K562 (cell line): ENCODE data around the gene KPNA3. TPM values are rescaled to one million over a fixed set of nuclear protein-coding genes. Genes with fewer than 3 reads are reported as not detected.

Source experiments
- ATAC-seq: fragments of 200-7000 bp; cut with Tn5 transposase; 3 replicates; pipeline ENCODE4 v1.9.1; 2020; ENCODE audit warnings: moderate library complexity
- BruUV-seq: library from RNA; stranded (reverse); fragments of 400-500 nt; replicated peaks from 2 replicates; lab custom pipeline; 2021; lab: Mats Ljungman, UMichigan
- CTCF ChIA-PET: fragments of 300-600 bp; formaldehyde crosslinking; extraction: SDS; loops from one replicate; lab custom pipeline; 2021; ENCODE audit warnings: low intra/inter-chr PET ratio; lab: Yijun Ruan, JAX
- POLR2A ChIA-PET: fragments of 300-600, 350-650 bp; sonication (Branson Sonifier 250); formaldehyde crosslinking; extraction: SDS; loops from one replicate; lab custom pipeline; 2021; ENCODE audit warnings: antibody characterized with exemption, inconsistent platforms; lab: Yijun Ruan, JAX
- DNase-seq, 4 experiments: peaks; one replicate each; pipeline versions ENCODE4 v3.0.0 to v3.0.0-alpha.2; 2011 to 2018; ENCODE audit warnings: low spot score in 3 of 4, mixed read lengths in 3 of 4; ENCODE audit errors: extremely low read depth in 1 of 4
- FAIRE-seq: peaks from 2 replicates; lab custom pipeline; 2011; peaks lifted over from hg19 to GRCh38; lab: Jason Lieb, UNC
- H2AFZ ChIP-seq: 2 replicates; pipeline ENCODE4 v1.6.0; 2011; ENCODE audit warnings: low read depth, low read length, control low read depth, inconsistent platforms
- H3K27ac ChIP-seq: fragments of 200-600 bp; 3 replicates; pipeline ENCODE4 v1.8.0; 2011; ENCODE audit warnings: low read depth, mild to moderate bottlenecking, control low read depth, inconsistent platforms, low read length, moderate library complexity, mixed read lengths; ENCODE audit errors: extremely low read depth
- H3K27me3 ChIP-seq, 2 experiments: fragments of 300-600 bp in 1 of 2; 2 replicates in 1 of 2; 3 replicates in 1 of 2; pipeline versions ENCODE4 v1.6.0 to v1.8.0; 2011; ENCODE audit warnings: inconsistent platforms in 2 of 2, low read length in 2 of 2, mild to moderate bottlenecking in 1 of 2, mixed read lengths in 1 of 2, moderate library complexity in 1 of 2; ENCODE audit not compliant: control insufficient read depth in 2 of 2, insufficient read depth in 2 of 2
- H3K36me3 ChIP-seq: fragments of 300-600 bp; 3 replicates; pipeline ENCODE4 v1.8.0; 2011; ENCODE audit warnings: mild to moderate bottlenecking, low read length, inconsistent platforms; ENCODE audit not compliant: control insufficient read depth, insufficient read depth
- H3K4me1 ChIP-seq, 2 experiments: fragments of 200-600 bp in 1 of 2; replicated peaks in 1 of 2; 2 replicates in 1 of 2; 3 replicates in 1 of 2; pipeline versions ENCODE4 v1.5.1 to v1.8.0; 2011; ENCODE audit warnings: inconsistent platforms in 2 of 2, low read length in 2 of 2, mild to moderate bottlenecking in 1 of 2, mixed read lengths in 1 of 2, moderate library complexity in 1 of 2; ENCODE audit not compliant: control insufficient read depth in 2 of 2, insufficient read depth in 2 of 2
- H3K4me2 ChIP-seq: 2 replicates; pipeline ENCODE4 v1.6.1; 2011; ENCODE audit warnings: low read length, control low read depth, inconsistent platforms, mixed read lengths; ENCODE audit not compliant: insufficient read depth
- H3K4me3 ChIP-seq: fragments of 200-600 bp; sonication (generic), shearing (Covaris generic); 2 replicates; pipeline ENCODE4 v1.5.1; 2016; ENCODE audit warnings: control low read depth, inconsistent platforms
- H3K79me2 ChIP-seq: fragments of 200-600 bp; 3 replicates; pipeline ENCODE4 v1.8.0; 2011; ENCODE audit warnings: low read length, inconsistent platforms; ENCODE audit not compliant: control insufficient read depth, insufficient read depth
- H3K9ac ChIP-seq, 2 experiments: 2 replicates each; pipeline versions ENCODE4 v1.6.0 to v1.6.1; 2011; ENCODE audit warnings: low read depth in 2 of 2, low read length in 2 of 2, control low read depth in 1 of 2, inconsistent platforms in 1 of 2, mild to moderate bottlenecking in 1 of 2, mixed read lengths in 1 of 2; ENCODE audit not compliant: insufficient read depth in 1 of 2
- H3K9me1 ChIP-seq: one replicate; pipeline ENCODE4 v1.6.0; 2011; ENCODE audit warnings: inconsistent platforms, mild to moderate bottlenecking, low read length, moderate library complexity; ENCODE audit not compliant: control insufficient read depth, insufficient read depth
- H3K9me3 ChIP-seq: replicated peaks from 2 replicates; pipeline ENCODE4 v1.5.1; 2011; ENCODE audit warnings: low read depth, low read length, inconsistent platforms; ENCODE audit not compliant: control insufficient read depth, insufficient read depth
- H4K20me1 ChIP-seq: replicated peaks from 2 replicates; pipeline ENCODE4 v1.6.1; 2011; ENCODE audit warnings: low read length, inconsistent platforms, mixed read lengths; ENCODE audit not compliant: control insufficient read depth, insufficient read depth
- FOXO4 ChIP-seq: fragments of 450-650 bp; formaldehyde crosslinking; IDR thresholded peaks from 2 replicates; pipeline ENCODE4 v1.4.0; 2020; ENCODE audit warnings: mild to moderate bottlenecking, moderate library complexity
- MNT ChIP-seq, 2 experiments: fragments of 450-650 bp; conservative IDR thresholded peaks; 2 replicates each; pipeline ENCODE4 v1.6.1; 2017; ENCODE audit warnings: mild to moderate bottlenecking in 2 of 2, moderate library complexity in 2 of 2
- SP2 ChIP-seq: IDR thresholded peaks from 2 replicates; pipeline ENCODE4 v1.6.1; 2011; ENCODE audit warnings: mild to moderate bottlenecking, low read depth, low read length, moderate library complexity; ENCODE audit not compliant: poor library complexity, severe bottlenecking; ENCODE audit errors: extremely low read depth
- ZNF121 ChIP-seq: sonication (generic); formaldehyde crosslinking; conservative IDR thresholded peaks from 2 replicates; pipeline ENCODE4 v1.8.0; 2022; ENCODE audit warnings: missing genetic modification reagents
- ZNF316 ChIP-seq: fragments of 450-650 bp; IDR thresholded peaks from 2 replicates; pipeline ENCODE4 v1.6.1; 2016
- WGBS: fragments of 100-300 bp; shearing (Covaris generic); methylation state at CpG from one replicate; pipeline ENCODE4 v1.1.6; 2016; ENCODE audit warnings: low coverage, mixed read lengths; ENCODE audit not compliant: insufficient coverage; ENCODE audit errors: missing lambda C conversion rate; 5-methylcytosine and 5-hydroxymethylcytosine counted together
- in situ Hi-C: fragments of 300-500 bp; cut with MboI; formaldehyde crosslinking; loops from 4 replicates; pipeline ENCODE4 v1.15.0; 2018; ENCODE audit warnings: inconsistent platforms, mixed read lengths
- intact Hi-C: fragments of 100-400 bp; cut with micrococcal nuclease; formaldehyde crosslinking; loops from 2 replicates; pipeline ENCODE4 v1.14.2; 2022
- polyA plus RNA-seq, 8 experiments: library from polyadenylated mRNA; depleted of rRNA in 4 of 8; stranded (reverse) in 5 of 8; unstranded in 3 of 8; fragments of >200 nt; fragmentation: Nextera tagmentation in 2 of 8; fragmentation: Illumina TruSeq in 1 of 8; extraction: Ambion mirVana in 2 of 8; extraction: Trizol in 1 of 8; gene quantifications; 2 replicates each; pipeline versions ENCODE4 v1.2.1 to v1.2.3, GENCODE V29; 2011 to 2014; ENCODE audit warnings: inconsistent platforms in 1 of 8, missing spikeins in 1 of 8
- total RNA-seq, 7 experiments: library from RNA; depleted of rRNA in 6 of 7; stranded (reverse); fragments of >200 nt in 6 of 7; fragmentation: Illumina TruSeq in 2 of 7; extraction: Trizol in 2 of 7; gene quantifications; 2 replicates each; pipeline versions ENCODE4 v1.2.1 to v1.2.3, GENCODE V29; 2011 to 2021; ENCODE audit warnings: low replicate concordance in 1 of 7
- TF ChIP-seq, protein P1 (sequence below): fragments of 250-450 bp; sonication (Bioruptor Pico); IDR thresholded peaks from 2 replicates; pipeline ENCODE4 v1.4.0; 2020; ENCODE audit warnings: mild to moderate bottlenecking

KPNA3 gene
- total and polyA plus RNA-seq, 9 of the 15 experiments (the other 6 are each of a cell fraction or from before 2014, with no cell fraction given) = 8.5 to 23.4 (median 15.7) TPM

DNA sequence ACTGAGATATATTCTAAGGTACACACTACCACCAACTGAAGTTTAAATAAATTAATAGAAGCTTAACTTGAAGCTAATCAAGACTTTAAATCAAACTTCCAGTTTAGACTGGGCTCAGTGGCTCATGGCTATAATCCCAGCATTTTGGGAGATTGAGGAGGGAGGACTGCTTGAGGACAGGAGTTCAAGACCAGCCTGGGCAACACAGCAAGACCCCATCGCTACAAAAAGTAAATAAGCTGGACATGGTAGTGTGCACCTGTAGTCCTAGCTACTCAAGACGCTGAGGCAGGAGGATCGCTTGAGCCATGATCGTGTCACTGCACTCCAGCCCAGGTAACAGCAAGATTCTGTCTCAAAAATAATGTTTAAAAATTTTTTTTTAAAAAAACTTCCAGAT lies 8.6 kb downstream of the KPNA3 start:
- in situ Hi-C loops = no loop called here
- CTCF ChIA-PET = no interaction called here

DNA sequence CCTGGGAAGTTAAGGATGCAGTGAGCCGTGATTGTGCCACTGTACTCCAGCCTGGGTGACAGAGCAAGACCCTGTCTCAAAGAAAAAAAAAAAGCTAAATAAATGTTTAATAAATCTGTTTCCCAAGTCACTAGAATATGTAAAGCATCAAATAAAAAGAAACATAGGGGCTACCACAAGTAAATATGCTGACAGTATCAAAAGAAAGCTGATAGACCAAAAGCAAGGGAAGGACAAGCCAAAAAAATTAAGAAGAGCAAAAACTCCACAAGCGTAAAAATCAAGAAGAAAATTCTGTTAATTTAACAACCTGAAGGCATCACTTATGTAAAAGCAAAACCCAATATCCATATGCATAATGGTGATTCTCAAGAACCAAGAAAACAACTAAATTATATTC lies 9.7 kb downstream of the KPNA3 start:
- Histone ChIP-seq H3K27me3 (no peaks in the 10 kb centered on the region), H3K9ac (no peak overlapping the region), H3K9me1 (no peaks in the 10 kb centered on the region), H2AFZ (no peak overlapping the region), H3K36me3 (no peaks in the 10 kb centered on the region; the same call in 2 of the 3 replicates), H3K4me2 (no peak overlapping the region), H4K20me1 (peaks cover 18% of the 10 kb centered on the region; the same call in 1 of the 2 replicates), H3K27ac (no peak overlapping the region), H3K4me3 (no peak overlapping the region), H3K79me2 (peaks cover 91% of the 10 kb centered on the region), H3K9me3 (no peaks in the 10 kb centered on the region)
- 100% methylated on average over 1 of the region's 2 CpGs for WGBS
- BruUV-seq = no TSS peak
- no peak for ATAC-seq
- ChIA-PET CTCF (no interaction called here), POLR2A (interaction anchor here (0.6 kb wide), 2 partner anchors 92 to 194 kb away, joined by 3 to 4 read pairs; partner anchors contain the start of gene EBPL)
- intact Hi-C loops (no loop called here), in situ Hi-C loops (no loop called here)
- no peak for DNase-seq
- TF ChIP-seq, protein P1, sequence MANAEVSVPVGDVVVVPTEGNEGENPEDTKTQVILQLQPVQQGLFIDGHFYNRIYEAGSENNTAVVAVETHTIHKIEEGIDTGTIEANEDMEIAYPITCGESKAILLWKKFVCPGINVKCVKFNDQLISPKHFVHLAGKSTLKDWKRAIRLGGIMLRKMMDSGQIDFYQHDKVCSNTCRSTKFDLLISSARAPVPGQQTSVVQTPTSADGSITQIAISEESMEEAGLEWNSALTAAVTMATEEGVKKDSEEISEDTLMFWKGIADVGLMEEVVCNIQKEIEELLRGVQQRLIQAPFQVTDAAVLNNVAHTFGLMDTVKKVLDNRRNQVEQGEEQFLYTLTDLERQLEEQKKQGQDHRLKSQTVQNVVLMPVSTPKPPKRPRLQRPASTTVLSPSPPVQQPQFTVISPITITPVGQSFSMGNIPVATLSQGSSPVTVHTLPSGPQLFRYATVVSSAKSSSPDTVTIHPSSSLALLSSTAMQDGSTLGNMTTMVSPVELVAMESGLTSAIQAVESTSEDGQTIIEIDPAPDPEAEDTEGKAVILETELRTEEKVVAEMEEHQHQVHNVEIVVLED (CRISPR knock-in tag) = no peak
- TF ChIP-seq MNT (conservative IDR thresholded peaks at IDR 0.05) (no peak), ZNF316 (peak; percentile 59), FOXO4 (no peak)
- TF ChIP-seq, all 486 proteins: peak for 1
- FAIRE-seq = no peak
- H3K4me1 ChIP-seq = peaks cover 0 to 10% of the 10 kb centered on the region in 2 experiments; a peak in 3 of 5 replicates

More for the DNA sequence above, 8.6 kb downstream of the KPNA3 start:
- no peak for ATAC-seq
- Histone ChIP-seq H3K9me1 (no peaks in the 10 kb centered on the region), H3K4me1 (peaks cover 0 to 10% of the 10 kb centered on the region in 2 experiments; a peak in 3 of 5 replicates), H3K4me3 (no peak overlapping the region), H3K4me2 (no peak overlapping the region), H3K36me3 (no peaks in the 10 kb centered on the region; the same call in 2 of the 3 replicates), H2AFZ (no peak overlapping the region), H3K9ac (no peak overlapping the region), H3K27ac (no peak overlapping the region), H4K20me1 (peaks cover 18% of the 10 kb centered on the region; the same call in 1 of the 2 replicates), H3K79me2 (peaks cover 91% of the 10 kb centered on the region), H3K27me3 (no peaks in the 10 kb centered on the region), H3K9me3 (no peaks in the 10 kb centered on the region)
- BruUV-seq = no TSS peak
- intact Hi-C loops = no loop called here
- DNase-seq = no peak
- no peak for FAIRE-seq
- peak; percentile 32; the same call in 1 of the 2 replicates for TF ChIP-seq ZNF121
- no peak for TF ChIP-seq SP2
- 100% methylated on average over 1 of the region's 4 CpGs for WGBS
- POLR2A ChIA-PET = no interaction called here
